Coronary artery (tissue), 2 donors: ENCODE data around the gene NFATC4.

Source experiments
- DNase-seq: peaks from one replicate; pipeline ENCODE4 v3.0.0-alpha.2; 2017; ENCODE audit warnings: low spot score
- H3K27ac ChIP-seq, 2 donors: fragments of 200-600 bp; sonication (generic); one replicate each; pipeline ENCODE4 v1.5.1; 2016 to 2019
- H3K4me3 ChIP-seq: fragments of 200-600 bp; sonication (generic); 2 replicates; pipeline ENCODE4 v1.5.1; 2016; ENCODE audit warnings: mild to moderate bottlenecking, moderate library complexity
- CTCF ChIP-seq: fragments of 200-600 bp; sonication (generic); IDR thresholded peaks from one replicate; pipeline ENCODE4 v1.5.1; 2019; ENCODE audit warnings: antibody characterized with exemption

Gene NFATC4

GRCh38 chr14:24388474-24389179 lies 20.6 kb downstream of the NFATC4 start:
- H3K27ac ChIP-seq, result no peak overlapping the region
- no peak for TF ChIP-seq CTCF
- no peak overlapping the region for H3K4me3 ChIP-seq
- no peak for DNase-seq

- DNase-seq, result no peak
- no peak overlapping the region for H3K4me3 ChIP-seq
- H3K27ac ChIP-seq, result no peak overlapping the region
- TF ChIP-seq CTCF, result no peak
Measured at GRCh38 chr14:24389226-24389848, 21.4 kb downstream of the NFATC4 start.

GRCh38 chr14:24390701-24391468 lies 22.9 kb downstream of the NFATC4 start:
- no peak overlapping the region for H3K4me3 ChIP-seq
- no peak for DNase-seq
- TF ChIP-seq CTCF, result no peak
- no peak overlapping the region for H3K27ac ChIP-seq

GRCh38 chr14:24392325-24393091 lies 24.5 kb downstream of the NFATC4 start:
- Histone ChIP-seq H3K4me3 (no peak overlapping the region), H3K27ac (no peak overlapping the region)
- no peak for DNase-seq
- no peak for TF ChIP-seq CTCF

- DNase-seq, result no peak
- no peak overlapping the region for H3K4me3 ChIP-seq
- H3K27ac ChIP-seq, result no peak overlapping the region
- no peak for TF ChIP-seq CTCF
Measured at GRCh38 chr14:24394275-24394674, 26.3 kb downstream of the NFATC4 start.

- H3K4me3 ChIP-seq, result no peak overlapping the region
- no peak for DNase-seq
- no peak for TF ChIP-seq CTCF
- no peak overlapping the region for H3K27ac ChIP-seq
Measured at GRCh38 chr14:24395609-24396582, 27.9 kb downstream of the NFATC4 start.
